ENCODE measurements around the gene MED10. TPM values are rescaled to one million over a fixed set of nuclear protein-coding genes. Genes with fewer than 3 reads are reported as not detected.
"Not testable (repeated sequence)": the region's sequence is repeated elsewhere in the genome, so short reads cannot be mapped to it uniquely, and the experiment has no call there.

MED10 gene
- total and polyA plus RNA-seq, 2 experiments from 2014 or later = 19.7 to 75.5 TPM

DNA sequence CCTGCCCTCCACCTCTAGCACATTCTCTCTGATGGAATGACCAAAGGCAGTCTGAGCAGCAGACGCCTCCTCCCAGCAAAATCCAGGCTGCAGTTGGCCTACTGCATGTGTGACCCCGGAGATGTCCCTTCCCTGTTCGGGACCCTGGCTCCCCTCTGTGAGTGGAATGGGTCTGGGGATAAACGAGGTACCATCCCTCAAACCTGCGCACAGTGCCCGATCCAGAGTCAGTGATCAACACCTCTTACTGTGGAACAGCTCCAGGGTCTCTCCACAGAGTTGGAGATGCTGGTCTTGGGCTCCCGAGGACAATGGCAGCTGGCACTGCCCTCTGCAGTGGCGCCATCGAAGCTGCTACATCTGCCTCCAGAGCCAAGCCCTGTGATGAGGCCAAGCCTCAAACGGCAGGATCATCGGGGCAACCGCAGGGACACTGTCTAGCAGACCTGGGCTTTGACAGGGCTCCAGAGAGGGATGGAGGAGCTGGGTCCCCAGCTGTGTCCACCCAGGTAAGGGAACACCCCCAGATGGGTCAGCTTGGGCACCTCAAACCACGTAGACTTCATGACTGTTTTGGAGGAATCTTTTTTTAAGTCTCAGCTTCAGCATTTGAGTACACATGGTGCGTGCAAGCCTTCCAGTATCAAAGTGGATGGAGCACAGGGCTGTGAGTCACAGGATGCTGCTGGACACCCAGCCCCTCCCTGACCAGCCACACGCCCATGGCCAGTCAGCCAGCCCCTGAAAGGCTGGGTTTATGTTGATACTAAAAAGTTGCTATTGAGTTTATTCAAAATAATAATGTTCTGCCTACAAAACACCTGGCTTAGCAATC is 13.0 kb downstream of the MED10 start:
- no peak overlapping the region for H2AFZ ChIP-seq

DNA sequence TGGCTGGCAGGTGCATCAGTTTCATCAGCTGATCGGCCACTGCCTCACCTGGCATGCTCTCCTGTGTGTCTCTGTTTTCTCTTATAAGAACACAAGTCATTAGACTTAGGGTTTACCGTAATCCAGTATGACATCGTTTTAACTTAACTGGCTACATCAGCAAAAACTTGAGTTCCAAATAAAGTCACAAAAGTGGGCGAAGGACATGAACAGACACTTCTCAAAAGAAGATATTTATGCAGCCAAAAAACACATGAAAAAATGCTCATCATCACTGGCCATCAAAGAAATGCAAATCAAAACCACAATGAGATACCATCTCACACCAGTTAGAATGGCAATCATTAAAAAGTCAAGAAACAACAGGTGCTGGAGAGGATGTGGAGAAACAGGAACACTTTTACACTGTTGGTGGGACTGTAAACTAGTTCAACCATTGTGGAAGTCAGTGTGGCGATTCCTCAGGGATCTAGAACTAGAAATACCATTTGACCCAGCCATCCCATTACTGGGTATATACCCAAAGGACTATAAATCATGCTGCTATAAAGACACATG is 14.8 kb downstream of the MED10 start:
- WGBS (ENCODE audit: low lambda C conversion rate, missing lambda C conversion rate) = 98% methylated on average over 4 of the region's 5 CpGs

More for the DNA sequence above, 13.0 kb downstream of the MED10 start:
- no peaks in the 10 kb centered on the region for H3K36me3 ChIP-seq (replicated peaks; ENCODE audit: insufficient read depth, low read depth)
- no peak overlapping the region for H3K4me2 ChIP-seq
- no peak overlapping the region for H3K4me3 ChIP-seq
- DNase-seq (ENCODE audit: low spot score) = no peak
- WGBS (ENCODE audit: low lambda C conversion rate, missing lambda C conversion rate) = 93% methylated on average over 15 of the region's 15 CpGs
- H4K20me1 ChIP-seq (ENCODE audit: insufficient read depth, poor library complexity, severe bottlenecking) = no peaks in the 10 kb centered on the region
- no peaks in the 10 kb centered on the region for H3K9me3 ChIP-seq (ENCODE audit: low read depth)
- no peaks in the 10 kb centered on the region for H3K4me1 ChIP-seq (ENCODE audit: insufficient read depth)
- no peaks in the 10 kb centered on the region for H3K79me2 ChIP-seq
- H3K9me2 ChIP-seq (replicated peaks; ENCODE audit: insufficient read depth) = no peaks in the 10 kb centered on the region
- TF ChIP-seq, protein P1, sequence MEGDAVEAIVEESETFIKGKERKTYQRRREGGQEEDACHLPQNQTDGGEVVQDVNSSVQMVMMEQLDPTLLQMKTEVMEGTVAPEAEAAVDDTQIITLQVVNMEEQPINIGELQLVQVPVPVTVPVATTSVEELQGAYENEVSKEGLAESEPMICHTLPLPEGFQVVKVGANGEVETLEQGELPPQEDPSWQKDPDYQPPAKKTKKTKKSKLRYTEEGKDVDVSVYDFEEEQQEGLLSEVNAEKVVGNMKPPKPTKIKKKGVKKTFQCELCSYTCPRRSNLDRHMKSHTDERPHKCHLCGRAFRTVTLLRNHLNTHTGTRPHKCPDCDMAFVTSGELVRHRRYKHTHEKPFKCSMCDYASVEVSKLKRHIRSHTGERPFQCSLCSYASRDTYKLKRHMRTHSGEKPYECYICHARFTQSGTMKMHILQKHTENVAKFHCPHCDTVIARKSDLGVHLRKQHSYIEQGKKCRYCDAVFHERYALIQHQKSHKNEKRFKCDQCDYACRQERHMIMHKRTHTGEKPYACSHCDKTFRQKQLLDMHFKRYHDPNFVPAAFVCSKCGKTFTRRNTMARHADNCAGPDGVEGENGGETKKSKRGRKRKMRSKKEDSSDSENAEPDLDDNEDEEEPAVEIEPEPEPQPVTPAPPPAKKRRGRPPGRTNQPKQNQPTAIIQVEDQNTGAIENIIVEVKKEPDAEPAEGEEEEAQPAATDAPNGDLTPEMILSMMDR (IDR thresholded peaks at IDR 0.05; ENCODE audit: poor library complexity) = no peak
- no peak for TF ChIP-seq EZH2 (IDR thresholded peaks at IDR 0.05; ENCODE audit: borderline replicate concordance)
- TF ChIP-seq EZH2phosphoT487 (IDR thresholded peaks at IDR 0.05; ENCODE audit: low read depth, severe bottlenecking, unreplicated experiment) = no peak
- H3K27ac ChIP-seq = no peak overlapping the region
- no peaks in the 10 kb centered on the region for H3K27me3 ChIP-seq

DNA sequence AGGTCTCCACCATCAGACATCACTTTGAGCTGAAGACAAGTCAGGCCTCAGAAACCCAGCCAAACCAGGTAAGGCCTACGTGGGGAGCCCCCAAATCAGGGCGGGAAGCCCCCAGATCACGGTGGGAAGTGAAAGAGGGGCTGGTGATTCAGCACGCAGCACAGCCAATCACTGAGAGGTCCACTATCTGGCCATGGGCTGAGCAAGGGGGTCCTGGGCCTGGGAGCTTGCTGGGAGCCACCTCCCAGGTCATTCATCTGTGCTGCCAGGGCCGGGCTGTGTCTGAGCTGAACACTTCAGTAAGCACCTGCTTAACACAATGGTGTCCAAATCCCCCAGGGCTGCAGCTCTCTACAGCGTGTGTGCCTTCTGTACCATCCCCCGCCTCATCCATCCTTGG is 15.5 kb downstream of the MED10 start:
- Histone ChIP-seq H3K9me3 (ENCODE audit: low read depth) (no peaks in the 10 kb centered on the region), H3K4me1 (ENCODE audit: insufficient read depth) (no peaks in the 10 kb centered on the region), H2AFZ (no peak overlapping the region), H3K4me2 (no peak overlapping the region), H4K20me1 (ENCODE audit: insufficient read depth, poor library complexity, severe bottlenecking) (no peaks in the 10 kb centered on the region), H3K79me2 (no peaks in the 10 kb centered on the region), H3K36me3 (replicated peaks; ENCODE audit: insufficient read depth, low read depth) (no peaks in the 10 kb centered on the region), H3K4me3 (no peak overlapping the region), H3K27ac (no peak overlapping the region), H3K9me2 (replicated peaks; ENCODE audit: insufficient read depth) (no peaks in the 10 kb centered on the region), H3K27me3 (no peaks in the 10 kb centered on the region)
- no peak for DNase-seq (ENCODE audit: low spot score)
- WGBS (ENCODE audit: low lambda C conversion rate, missing lambda C conversion rate) = 92% methylated on average over 7 of the region's 7 CpGs
- TF ChIP-seq EZH2phosphoT487 (IDR thresholded peaks at IDR 0.05; ENCODE audit: low read depth, severe bottlenecking, unreplicated experiment) (no peak), EZH2 (IDR thresholded peaks at IDR 0.05; ENCODE audit: borderline replicate concordance) (no peak)
- TF ChIP-seq, protein P1 (IDR thresholded peaks at IDR 0.05; ENCODE audit: poor library complexity) = no peak

More for the DNA sequence above, 14.8 kb downstream of the MED10 start:
- H3K27me3 ChIP-seq; H3K27ac ChIP-seq; H3K4me2 ChIP-seq; H2AFZ ChIP-seq; H3K9me2 ChIP-seq (replicated peaks; ENCODE audit: insufficient read depth); H3K36me3 ChIP-seq (replicated peaks; ENCODE audit: insufficient read depth, low read depth); DNase-seq (ENCODE audit: low spot score); H3K79me2 ChIP-seq; H3K4me1 ChIP-seq (ENCODE audit: insufficient read depth); H4K20me1 ChIP-seq (ENCODE audit: insufficient read depth, poor library complexity, severe bottlenecking); H3K9me3 ChIP-seq (ENCODE audit: low read depth); H3K4me3 ChIP-seq: not testable (repeated sequence)

DNA sequence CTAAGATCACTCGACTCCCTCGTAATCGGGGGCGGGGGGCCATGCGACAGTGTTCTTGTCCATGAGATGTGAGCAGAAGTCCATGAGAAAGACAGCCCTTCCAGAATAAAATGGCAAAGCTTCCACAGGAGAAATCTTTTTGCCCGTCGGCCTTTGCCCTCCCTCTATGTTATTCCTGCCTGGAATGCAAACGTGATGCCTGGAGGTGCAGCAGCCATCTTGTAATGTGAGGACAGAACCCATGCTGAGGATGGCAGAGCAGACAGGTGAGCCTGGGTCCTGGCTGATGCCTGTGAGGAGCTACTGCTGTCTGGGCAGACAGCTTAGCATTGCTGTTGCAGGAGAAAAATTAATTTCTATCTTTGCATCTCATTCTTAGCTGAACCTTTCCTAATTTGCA is 17.2 kb downstream of the MED10 start:
- Histone ChIP-seq H3K27me3 (no peaks in the 10 kb centered on the region), H3K4me3 (no peak overlapping the region), H3K9me3 (ENCODE audit: low read depth) (no peaks in the 10 kb centered on the region), H4K20me1 (ENCODE audit: insufficient read depth, poor library complexity, severe bottlenecking) (no peaks in the 10 kb centered on the region), H3K4me2 (no peak overlapping the region), H3K4me1 (ENCODE audit: insufficient read depth) (no peaks in the 10 kb centered on the region), H3K9me2 (replicated peaks; ENCODE audit: insufficient read depth) (no peaks in the 10 kb centered on the region), H3K27ac (no peak overlapping the region), H2AFZ (no peak overlapping the region), H3K79me2 (no peaks in the 10 kb centered on the region), H3K36me3 (replicated peaks; ENCODE audit: insufficient read depth, low read depth) (no peaks in the 10 kb centered on the region)
- DNase-seq (ENCODE audit: low spot score) = no peak
- TF ChIP-seq, protein P1 (IDR thresholded peaks at IDR 0.05; ENCODE audit: poor library complexity) = no peak
- TF ChIP-seq EZH2 (IDR thresholded peaks at IDR 0.05; ENCODE audit: borderline replicate concordance) (no peak), EZH2phosphoT487 (IDR thresholded peaks at IDR 0.05; ENCODE audit: low read depth, severe bottlenecking, unreplicated experiment) (no peak)
- WGBS (ENCODE audit: low lambda C conversion rate, missing lambda C conversion rate) = 80% methylated on average over 8 of the region's 8 CpGs

Data from hepatocyte (in vitro differentiated cells).